SIG-M5 treated with dmso at 0.1 percent for 504 hours (cell line): ENCODE results near the gene SERPING1.

ENCODE experiments used
- DNase-seq: peaks from one replicate; lab custom pipeline; 2025; ENCODE audit not compliant: unreplicated experiment; lab: John Stamatoyannopoulos, UW

SERPING1 gene

GRCh38 chr11:57597916-57598830 is 688 bp downstream of the SERPING1 start:
- no peak for DNase-seq

DNA sequence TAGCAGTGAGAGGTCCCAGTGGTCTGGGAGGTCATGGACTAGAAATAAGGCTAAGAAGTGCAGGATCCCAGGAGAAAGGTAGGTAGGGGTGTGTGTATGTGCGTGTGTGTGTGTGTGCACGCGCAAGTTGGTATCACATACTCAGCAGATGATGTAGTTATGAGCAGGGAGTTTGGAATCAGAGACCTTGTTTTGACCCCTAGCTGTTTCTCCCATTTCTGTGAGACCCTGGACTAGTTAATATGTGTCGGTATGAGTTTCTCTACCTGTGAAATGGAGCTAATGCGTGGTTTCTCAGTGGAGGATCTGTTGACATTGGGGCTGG is 1.3 kb downstream of the SERPING1 start:
- DNase-seq, result no peak

- DNase-seq, result no peak
Observed at GRCh38 chr11:57599381-57599780, 1.9 kb downstream of the SERPING1 start.

DNA sequence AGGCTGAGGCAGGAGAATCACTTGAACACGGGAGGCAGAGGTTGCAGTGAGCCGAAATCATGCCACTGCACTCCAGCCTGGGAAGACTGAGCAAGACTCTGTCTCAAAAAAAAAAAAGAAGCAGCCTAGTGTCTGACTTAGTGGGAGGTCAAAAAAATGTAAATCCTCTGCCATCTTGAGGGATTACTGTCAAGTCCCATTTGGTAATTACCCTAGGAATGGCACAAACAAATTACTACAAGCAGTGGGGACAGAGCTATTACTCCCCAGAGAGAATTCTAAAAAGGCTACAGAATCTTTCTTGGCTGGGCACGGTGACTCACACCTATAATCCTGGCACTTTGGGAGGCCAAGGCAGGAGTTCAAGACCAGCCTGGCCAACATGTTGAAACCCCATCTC is 3.8 kb downstream of the SERPING1 start:
- no peak for DNase-seq

GRCh38 chr11:57604296-57605027 is 7.0 kb downstream of the SERPING1 start:
- no peak for DNase-seq

GRCh38 chr11:57605028-57605420 is 7.5 kb downstream of the SERPING1 start:
- DNase-seq, result no peak

GRCh38 chr11:57610170-57610569 is 12.7 kb downstream of the SERPING1 start:
- DNase-seq, result no peak

- no peak for DNase-seq
Observed at GRCh38 chr11:57614234-57614772, 16.8 kb downstream of the SERPING1 start.

DNA sequence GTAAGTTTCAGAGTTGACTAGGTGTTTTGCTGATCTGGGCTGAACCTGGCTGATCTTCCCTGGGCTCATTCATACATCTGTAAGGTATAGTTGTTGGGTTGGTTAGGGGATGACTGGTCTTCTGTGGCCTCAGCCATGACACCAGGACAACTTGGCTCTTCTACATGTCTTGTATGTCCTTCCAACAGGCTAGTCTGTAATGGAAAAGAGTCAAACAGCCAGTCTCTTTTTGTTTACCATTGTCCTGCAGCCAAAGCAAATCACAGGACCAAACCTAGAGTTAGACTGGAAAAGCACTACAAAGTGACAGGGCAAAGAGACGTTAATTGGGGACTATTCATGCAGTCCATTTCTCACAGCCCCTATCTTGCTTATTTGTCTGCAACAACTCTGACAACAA is 17.8 kb downstream of the SERPING1 start:
- no peak for DNase-seq

GRCh38 chr11:57616595-57616994 is 19.1 kb downstream of the SERPING1 start:
- no peak for DNase-seq

DNA sequence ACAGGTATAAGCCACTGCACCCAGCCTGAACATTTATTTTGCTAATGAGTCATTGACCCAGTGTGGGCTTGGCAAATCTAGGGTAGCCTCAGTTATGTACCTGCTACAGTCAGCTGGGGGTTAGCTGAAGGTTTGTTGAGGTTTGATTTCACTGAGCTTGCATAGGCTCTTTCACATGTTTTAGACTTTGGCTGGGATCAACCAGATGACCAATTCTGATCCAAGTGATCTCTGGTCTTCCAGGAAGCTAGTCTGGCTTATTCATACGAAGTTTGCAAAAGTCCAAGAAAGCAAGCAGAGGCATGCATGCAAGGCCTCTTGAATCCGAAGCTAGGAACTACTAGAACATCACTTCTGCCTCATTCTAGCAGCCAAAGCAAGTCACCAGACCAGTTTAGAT is 21.0 kb downstream of the SERPING1 start:
- no peak for DNase-seq

- DNase-seq, result no peak
Observed at GRCh38 chr11:57619331-57619730, 21.8 kb downstream of the SERPING1 start.

DNA sequence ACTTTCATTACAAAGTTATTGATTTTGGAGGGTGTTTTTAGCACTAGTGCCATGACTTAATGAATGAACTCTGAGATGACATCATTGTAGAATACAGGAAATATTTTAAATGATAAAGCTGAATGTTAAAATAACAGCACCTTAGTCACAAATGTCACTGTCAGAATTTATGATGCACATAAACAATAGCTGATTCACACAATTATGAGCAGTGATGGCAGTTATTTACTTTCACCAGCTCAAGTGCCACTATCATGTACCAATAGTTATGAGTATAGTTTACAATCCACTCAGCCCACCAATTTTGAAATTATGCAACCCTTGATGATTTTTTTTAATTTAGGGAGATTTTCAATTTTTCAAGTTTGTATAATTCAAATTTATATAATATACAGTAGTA is 23.0 kb downstream of the SERPING1 start:
- no peak for DNase-seq

DNA sequence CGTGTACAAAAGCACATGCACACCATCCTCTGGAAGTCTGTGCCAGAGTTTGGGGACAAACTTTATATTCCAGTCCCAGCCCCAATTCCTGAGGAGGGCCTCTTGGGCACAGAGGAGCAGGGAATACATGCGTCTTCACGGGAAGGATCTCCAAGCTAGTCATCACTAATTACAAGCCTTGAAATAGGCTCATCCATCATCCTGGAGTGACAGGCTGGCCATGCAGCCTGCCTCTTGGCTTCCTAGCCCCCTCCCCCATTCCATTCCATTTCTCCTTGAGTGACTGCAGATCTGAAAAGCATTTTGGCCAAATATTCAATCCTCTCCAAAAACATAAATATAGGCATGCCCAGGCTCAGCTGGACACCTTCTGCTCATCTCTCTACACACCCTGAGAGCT is 24.8 kb downstream of the SERPING1 start:
- no peak for DNase-seq

GRCh38 chr11:57624864-57625263 is 27.4 kb downstream of the SERPING1 start:
- DNase-seq, result no peak

GRCh38 chr11:57626895-57627294 is 29.4 kb downstream of the SERPING1 start:
- DNase-seq, result no peak

GRCh38 chr11:57630171-57630570 is 32.7 kb downstream of the SERPING1 start:
- no peak for DNase-seq

DNA sequence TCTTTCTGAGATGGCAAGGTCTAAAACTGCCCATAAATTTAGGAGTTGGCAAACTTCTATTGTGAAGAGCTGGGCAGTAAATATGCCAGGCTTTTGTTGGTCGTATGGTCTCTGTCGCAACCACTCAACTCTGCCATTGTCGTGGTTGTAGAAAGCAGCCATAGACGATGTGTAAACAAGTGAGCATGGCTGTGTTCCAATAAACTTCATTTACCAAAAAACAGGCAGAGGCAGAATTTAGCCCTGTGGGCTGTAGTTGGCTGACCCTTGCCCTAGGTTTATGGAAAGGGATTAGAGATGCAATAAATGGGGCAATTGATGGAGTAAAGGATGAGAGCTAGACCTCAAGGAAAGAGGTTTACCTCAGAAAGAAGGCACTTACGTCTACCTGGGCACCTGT is 34.6 kb downstream of the SERPING1 start:
- DNase-seq, result no peak

DNA sequence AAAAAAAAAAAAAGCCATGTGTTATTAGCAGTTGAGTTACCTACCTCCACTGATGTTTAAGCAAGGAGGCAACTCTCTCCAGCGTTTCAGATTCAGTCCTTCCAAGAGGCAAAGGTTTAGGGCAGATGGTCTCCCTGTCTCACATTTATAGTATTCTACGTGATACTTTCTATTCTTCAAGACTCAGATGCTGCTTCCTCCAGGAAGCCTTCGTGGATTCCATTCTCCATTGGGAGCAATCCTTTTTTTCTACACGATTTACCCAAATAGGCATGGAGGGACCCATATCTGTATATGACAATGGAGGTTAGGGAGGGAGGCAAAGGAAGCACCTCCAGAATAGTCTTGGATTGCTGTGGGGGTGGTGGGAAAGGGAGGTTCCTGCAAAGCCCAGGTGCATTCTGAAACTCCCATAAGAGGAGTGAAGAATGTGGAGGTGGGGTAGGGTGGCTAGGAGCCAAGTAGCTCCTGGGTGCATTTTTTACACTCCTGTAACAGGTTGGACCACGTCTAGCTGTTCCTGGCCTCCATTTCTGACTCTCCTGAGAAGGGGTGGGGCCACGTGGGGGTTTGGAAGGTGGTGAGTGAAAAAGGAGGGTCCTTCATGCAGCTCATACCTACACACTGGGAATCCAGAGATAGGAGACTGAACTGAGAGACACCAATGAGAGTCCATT is 36.0 kb downstream of the SERPING1 start:
- no peak for DNase-seq

DNA sequence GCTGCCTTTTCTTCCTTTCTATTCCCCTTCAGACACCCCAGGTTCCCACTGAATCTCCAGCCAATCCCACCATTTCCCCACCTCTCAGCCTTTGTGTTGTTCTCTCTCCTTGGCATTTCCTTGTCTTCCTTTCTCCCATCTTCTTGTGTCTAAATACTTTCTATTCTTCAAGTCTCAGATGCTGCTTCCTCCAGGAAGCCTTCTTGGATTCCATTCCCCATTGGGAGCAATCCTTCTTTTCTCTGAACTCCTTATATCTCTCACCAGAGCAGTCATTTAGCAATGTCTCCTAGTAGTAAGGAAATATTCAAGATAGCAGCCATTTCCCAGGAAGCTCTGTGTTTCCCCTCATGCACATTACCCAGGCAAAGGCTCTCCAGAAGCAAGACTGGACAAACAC is 36.8 kb downstream of the SERPING1 start:
- no peak for DNase-seq

DNA sequence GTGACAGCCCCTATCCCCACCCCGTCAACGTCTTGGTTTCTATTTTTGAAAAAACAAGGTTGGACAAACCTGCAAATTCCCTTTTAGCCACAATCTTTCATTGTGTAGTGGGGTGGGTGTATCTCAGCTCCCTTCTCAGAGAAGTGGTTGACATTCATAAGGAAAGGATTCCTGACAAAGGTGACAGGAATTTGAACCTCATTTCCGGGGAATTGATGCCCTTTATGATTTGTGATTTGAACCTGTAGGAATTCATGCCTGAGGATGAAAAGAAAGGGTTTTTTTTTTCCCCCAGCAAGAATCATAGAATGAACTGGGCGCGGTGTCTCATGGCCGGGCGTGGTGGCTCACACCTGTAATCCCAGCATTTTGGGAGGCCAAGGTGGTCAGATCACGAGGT is 37.8 kb downstream of the SERPING1 start:
- no peak for DNase-seq

GRCh38 chr11:57637626-57638004 is 40.1 kb downstream of the SERPING1 start:
- DNase-seq, result no peak
